Right lobe of liver (tissue), 4 donors: ENCODE measurements around the gene BRCC3.

Experiments used
- CTCF ChIP-seq, 4 donors: fragments of 200-600 bp in 3 of 4; fragments of 450-650 bp in 1 of 4; IDR thresholded peaks; one replicate each; pipeline versions ENCODE4 v1.5.1 to v1.8.0; 2016 to 2022; ENCODE audit warnings: antibody characterized with exemption in 4 of 4, mild to moderate bottlenecking in 2 of 4
- POLR2A ChIP-seq: fragments of 450-650 bp; IDR thresholded peaks from one replicate; pipeline ENCODE4 v1.6.1; 2017; ENCODE audit warnings: antibody characterized with exemption, mild to moderate bottlenecking
- donor health status: DM: no; HTN: no; CAD: no.
- donor health status: DM: no; HTN: no; CAD: no.
- donor health status: DM: no; HTN: yes; CAD: no.

GRCh38 chrX:155054255-155054654 is 17.1 kb upstream of the BRCC3 start:
- no peak for TF ChIP-seq CTCF (IDR thresholded peaks at IDR 0.05)
- no peak for TF ChIP-seq POLR2A
